Keratinocyte (primary cell): Measurements from ENCODE around the gene SLC17A9.

Source experiments
- CTCF ChIP-seq, 3 experiments: IDR thresholded peaks in 1 of 3; conservative IDR thresholded peaks in 1 of 3; optimal IDR thresholded peaks in 1 of 3; 2 replicates in 2 of 3; 3 replicates in 1 of 3; pipeline versions ENCODE3 to v1.5.1; 2011; ENCODE audit warnings: low read length in 3 of 3, mild to moderate bottlenecking in 3 of 3, moderate library complexity in 2 of 3, control low read depth in 1 of 3, inconsistent platforms in 1 of 3; ENCODE audit not compliant: insufficient read depth in 2 of 3; ENCODE audit errors: extremely low read depth in 1 of 3
- EZH2 ChIP-seq: IDR thresholded peaks from one replicate; pipeline ENCODE4 v1.6.1; 2012; ENCODE audit warnings: inconsistent platforms, mild to moderate bottlenecking, low read length, moderate library complexity

GRCh38 chr20:63007646-63008488 is 55.4 kb downstream of the SLC17A9 start:
- TF ChIP-seq CTCF (optimal IDR thresholded peaks at IDR 0.05 in 1 of 3, IDR thresholded peaks at IDR 0.05 in 1 of 3, conservative IDR thresholded peaks at IDR 0.05 in 1 of 3; ENCODE audit: extremely low read depth in 1 of 3, insufficient read depth in 2 of 3, low read length in 3 of 3) (no peak), EZH2 (peak; percentile 97)
